SU-DHL-6 (cell line): ENCODE data around the gene PPM1H.

ENCODE experiments used
- H2AFZ ChIP-seq: fragments of 200-600 bp; sonication (generic); 2 replicates; pipeline ENCODE4 v1.6.1; 2014; ENCODE audit warnings: low read depth, mild to moderate bottlenecking, moderate library complexity, mixed read lengths, antibody characterized with exemption, low read length; ENCODE audit not compliant: severe bottlenecking
- H3F3A ChIP-seq: fragments of 200-600 bp; shearing (Covaris generic); 2 replicates; pipeline ENCODE4 v1.6.0; 2016; ENCODE audit warnings: antibody characterized with exemption, mild to moderate bottlenecking; ENCODE audit not compliant: insufficient read depth
- H3K27ac ChIP-seq: fragments of 200-600 bp; sonication (generic); 2 replicates; pipeline ENCODE4 v1.5.1; 2016; ENCODE audit warnings: low read depth, mild to moderate bottlenecking, low read length, moderate library complexity, mixed read lengths
- H3K27me3 ChIP-seq: fragments of 200-600 bp; sonication (generic), shearing (Covaris generic); 2 replicates; pipeline ENCODE4 v1.6.0; 2014; ENCODE audit warnings: mild to moderate bottlenecking, low read length
- H3K36me3 ChIP-seq: fragments of 200-600 bp; sonication (generic); 2 replicates; pipeline ENCODE4 v1.6.1; 2014; ENCODE audit warnings: mild to moderate bottlenecking, low read length, mixed read lengths
- H3K4me2 ChIP-seq: fragments of 300-600, 200-600 bp; shearing (Covaris generic), sonication (generic); 2 replicates; pipeline ENCODE4 v1.6.0; 2014; ENCODE audit warnings: low read length, low read depth, mild to moderate bottlenecking; ENCODE audit not compliant: poor library complexity, severe bottlenecking
- H3K4me3 ChIP-seq: fragments of 200-600 bp; sonication (generic); 2 replicates; pipeline ENCODE4 v1.5.1; 2014; ENCODE audit warnings: antibody characterized with exemption, low read length, mild to moderate bottlenecking, mixed read lengths; ENCODE audit not compliant: insufficient read depth, poor library complexity, severe bottlenecking
- H3K79me2 ChIP-seq: fragments of 200-600 bp; sonication (generic); 2 replicates; pipeline ENCODE4 v1.6.1; 2014; ENCODE audit warnings: mild to moderate bottlenecking, low read length, moderate library complexity; ENCODE audit not compliant: insufficient read depth
- H3K9ac ChIP-seq: fragments of 200-600 bp; sonication (generic); 2 replicates; pipeline ENCODE4 v1.7.0; 2014; ENCODE audit warnings: mild to moderate bottlenecking, low read length
- H3K9me2 ChIP-seq: fragments of 200-600 bp; sonication (generic); replicated peaks from 2 replicates; pipeline ENCODE4 v1.6.1; 2014; ENCODE audit warnings: low read length; ENCODE audit not compliant: insufficient read depth
- H3K9me3 ChIP-seq: fragments of 200-600 bp; sonication (generic); 2 replicates; pipeline ENCODE4 v1.6.1; 2014; ENCODE audit warnings: low read length, mixed read lengths; ENCODE audit not compliant: insufficient read depth
- H4K20me1 ChIP-seq: fragments of 200-600 bp; sonication (generic); 2 replicates; pipeline ENCODE4 v1.6.1; 2014; ENCODE audit warnings: low read depth, mild to moderate bottlenecking, antibody characterized with exemption, low read length, moderate library complexity, mixed read lengths
- CTCF ChIP-seq: fragments of 200-600 bp; sonication (generic); IDR thresholded peaks from one replicate; pipeline ENCODE4 v1.5.1; 2017; ENCODE audit warnings: antibody characterized with exemption, mild to moderate bottlenecking, low read length, moderate library complexity; ENCODE audit not compliant: insufficient read depth, poor library complexity, severe bottlenecking
- EZH2phosphoT487 ChIP-seq: fragments of 200-600 bp; sonication (generic), shearing (Covaris generic); conservative IDR thresholded peaks from 2 replicates; pipeline ENCODE4 v1.6.1; 2018; ENCODE audit warnings: mild to moderate bottlenecking, antibody characterized with exemption, low read length, moderate library complexity, mixed read lengths

PPM1H gene

GRCh38 chr12:62865937-62866336, 69.0 kb downstream of the PPM1H start:
- Histone ChIP-seq H3K9ac (no peak overlapping the region), H3K9me2 (no peaks in the 10 kb centered on the region), H4K20me1 (no peaks in the 10 kb centered on the region), H3K36me3 (no peaks in the 10 kb centered on the region), H3K79me2 (no peaks in the 10 kb centered on the region), H3F3A (no peaks in the 10 kb centered on the region), H3K4me2 (no peak overlapping the region), H2AFZ (no peak overlapping the region), H3K27ac (no peak overlapping the region), H3K27me3 (no peaks in the 10 kb centered on the region), H3K9me3 (no peaks in the 10 kb centered on the region), H3K4me3 (no peak overlapping the region)
- TF ChIP-seq CTCF (no peak), EZH2phosphoT487 (no peak)

DNA sequence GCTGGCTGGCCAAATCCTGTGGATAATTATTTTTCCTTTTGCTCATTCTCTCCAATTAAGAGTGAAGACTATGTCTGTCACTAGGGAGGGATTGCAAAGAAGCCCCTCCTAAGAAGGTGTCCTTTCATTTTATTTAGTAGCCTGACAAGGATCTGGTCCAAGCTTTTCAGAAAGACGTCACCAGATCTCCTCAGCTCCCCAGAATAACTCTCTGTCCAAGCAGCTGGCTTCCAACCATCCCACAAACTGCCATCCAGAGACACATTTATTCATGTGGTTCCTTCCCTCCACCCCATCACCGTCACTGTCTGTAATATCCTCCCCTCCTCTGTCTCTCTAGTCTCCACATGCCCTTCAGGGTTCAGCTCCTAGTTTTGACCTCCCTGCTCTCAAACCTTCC, 69.9 kb downstream of the PPM1H start:
- Histone ChIP-seq H3K9me3 (no peaks in the 10 kb centered on the region), H3K4me2 (no peak overlapping the region), H3K4me3 (no peak overlapping the region), H3K27me3 (no peaks in the 10 kb centered on the region), H3F3A (no peaks in the 10 kb centered on the region), H3K27ac (no peak overlapping the region), H3K9ac (no peak overlapping the region), H4K20me1 (no peaks in the 10 kb centered on the region), H3K9me2 (no peaks in the 10 kb centered on the region), H3K36me3 (no peaks in the 10 kb centered on the region), H3K79me2 (no peaks in the 10 kb centered on the region), H2AFZ (no peak overlapping the region)
- TF ChIP-seq EZH2phosphoT487, result no peak
- TF ChIP-seq CTCF, result no peak

- no peak overlapping the region for H2AFZ ChIP-seq
- TF ChIP-seq CTCF (no peak), EZH2phosphoT487 (no peak)
- no peaks in the 10 kb centered on the region for H3F3A ChIP-seq
- H3K9ac ChIP-seq, result no peak overlapping the region
- no peak overlapping the region for H3K4me3 ChIP-seq
- H3K9me3 ChIP-seq, result no peaks in the 10 kb centered on the region
- H3K36me3 ChIP-seq, result no peaks in the 10 kb centered on the region
- 0 out of 2 replicates have a peak, but pooled peaks cover 3% of the 10 kb centered on the region for H3K27me3 ChIP-seq
- H3K27ac ChIP-seq, result no peak overlapping the region
- no peaks in the 10 kb centered on the region for H3K79me2 ChIP-seq
- H3K9me2 ChIP-seq, result no peaks in the 10 kb centered on the region
- no peaks in the 10 kb centered on the region for H4K20me1 ChIP-seq
- no peak overlapping the region for H3K4me2 ChIP-seq
Measured at GRCh38 chr12:62862259-62862881, 72.6 kb downstream of the PPM1H start.
